Epithelial cell of esophagus (primary cell): ENCODE data around the gene PDE2A.

ENCODE experiments used
- DNase-seq: peaks from one replicate; pipeline ENCODE4 v3.0.0; 2010; ENCODE audit warnings: low read depth
- H3K4me3 ChIP-seq: 2 replicates; pipeline ENCODE4 v1.5.1; 2011; ENCODE audit warnings: mild to moderate bottlenecking, low read length, control low read depth
- CTCF ChIP-seq: IDR thresholded peaks from 2 replicates; pipeline ENCODE4 v1.5.1; 2011; ENCODE audit warnings: low read depth, mild to moderate bottlenecking, low read length, control low read depth, inconsistent platforms; ENCODE audit not compliant: insufficient read depth; ENCODE audit errors: missing control alignments

Gene PDE2A

GRCh38 chr11:72633068-72633467, 41.2 kb downstream of the PDE2A start:
- no peak overlapping the region for H3K4me3 ChIP-seq
- no peak for TF ChIP-seq CTCF
- no peak for DNase-seq

- TF ChIP-seq CTCF: no peak
- no peak overlapping the region for H3K4me3 ChIP-seq
- DNase-seq: no peak
These were observed 42.2 kb downstream of the PDE2A start for GRCh38 chr11:72631806-72632731.

GRCh38 chr11:72630104-72630852, 43.9 kb downstream of the PDE2A start:
- no peak for TF ChIP-seq CTCF
- no peak for DNase-seq
- no peak overlapping the region for H3K4me3 ChIP-seq

- H3K4me3 ChIP-seq: no peak overlapping the region
- no peak for DNase-seq
- no peak for TF ChIP-seq CTCF
These were observed 45.0 kb downstream of the PDE2A start for GRCh38 chr11:72629266-72629665.

GRCh38 chr11:72627594-72628281, 46.5 kb downstream of the PDE2A start:
- no peak overlapping the region for H3K4me3 ChIP-seq
- DNase-seq: no peak
- no peak for TF ChIP-seq CTCF

- TF ChIP-seq CTCF: no peak
- no peak for DNase-seq
- no peak overlapping the region for H3K4me3 ChIP-seq
These were observed 47.7 kb downstream of the PDE2A start for GRCh38 chr11:72626414-72626936.
